Heart right ventricle (tissue), 16 donors: Measurements from ENCODE around the gene SCMH1. TPM values are rescaled to one million over a fixed set of nuclear protein-coding genes. Genes with fewer than 3 reads are reported as not detected.

ENCODE experiments used
- ATAC-seq, 8 donors: fragments of 200-7000 bp; cut with Tn5 transposase; one replicate each; pipeline ENCODE4 v1.9.1; 2020; ENCODE audit warnings: mild to moderate bottlenecking in 8 of 8, moderate library complexity in 8 of 8, moderate number of reproducible peaks in 1 of 8
- DNase-seq, 2 donors: peaks; one replicate each; pipeline ENCODE4 v3.0.0-alpha.2; 2020
- H3K27ac ChIP-seq, 10 donors: fragments of 200-600 bp; sonication (generic) in 2 of 10; one replicate each; pipeline versions ENCODE4 v1.5.0 to v1.8.0; 2020 to 2022; ENCODE audit warnings: mild to moderate bottlenecking in 3 of 10
- H3K27me3 ChIP-seq, 7 donors: fragments of 200-600 bp; one replicate each; pipeline ENCODE4 v1.8.0; 2021 to 2022; ENCODE audit warnings: mild to moderate bottlenecking in 2 of 7
- H3K36me3 ChIP-seq, 9 donors: fragments of 200-600 bp; sonication (generic) in 1 of 9; one replicate each; pipeline versions ENCODE4 v1.5.0 to v1.8.0; 2020 to 2022; ENCODE audit warnings: mild to moderate bottlenecking in 2 of 9
- H3K4me1 ChIP-seq, 9 donors: fragments of 200-600 bp; sonication (generic) in 1 of 9; one replicate each; pipeline versions ENCODE4 v1.5.0 to v1.8.0; 2020 to 2022; ENCODE audit warnings: mild to moderate bottlenecking in 4 of 9
- H3K4me3 ChIP-seq, 10 donors: fragments of 200-600 bp; sonication (generic) in 2 of 10; one replicate each; pipeline versions ENCODE4 v1.5.0 to v1.8.0; 2020 to 2022; ENCODE audit warnings: mild to moderate bottlenecking in 7 of 10, moderate library complexity in 2 of 10
- H3K9me3 ChIP-seq, 11 donors: fragments of 200-600 bp in 10 of 11; sonication (generic) in 2 of 11; one replicate each; pipeline versions ENCODE4 v1.5.0 to v1.8.0; 2013 to 2022; ENCODE audit warnings: mild to moderate bottlenecking in 2 of 11, control low read depth in 1 of 11, moderate library complexity in 1 of 11
- WGBS, 2 donors: extraction: QIAGEN DNeasy Blood & Tissue Kit; methylation state at CpG; one replicate each; pipeline ENCODE4 v1.1.7; 2013; ENCODE audit warnings: inconsistent platforms in 1 of 2; 5-methylcytosine and 5-hydroxymethylcytosine counted together
- intact Hi-C, 10 donors: fragments of 100-400 bp; cut with DNase I; formaldehyde crosslinking; loops; one replicate each; pipeline versions ENCODE4 v1.11.1 to v1.14.2; 2022
- polyA plus RNA-seq, 2 donors: library from polyadenylated mRNA; stranded (reverse); fragments of 200-250 nt; gene quantifications; one replicate each; pipeline ENCODE4 v1.2.3, GENCODE V29; 2013
- total RNA-seq, 10 donors: library from RNA; stranded (reverse); fragmentation: NEBNext Ultra II Directional in 3 of 10; extraction: Animal tissue kit (Norgen Biotek cat#: 25700) in 3 of 10; gene quantifications; one replicate each; pipeline versions ENCODE4 v1.2.1 to v1.2.4, GENCODE V29; 2021 to 2023
- TF ChIP-seq, protein P1 (sequence below), 9 donors: fragments of 200-600 bp; sonication (generic) in 2 of 9; IDR thresholded peaks; one replicate each; pipeline versions ENCODE4 v1.5.0 to v1.8.0; 2021 to 2022; ENCODE audit warnings: antibody characterized with exemption in 9 of 9, mild to moderate bottlenecking in 5 of 9, moderate library complexity in 1 of 9
- donor health status: Arrhythmogenic right ventricular cardiomyopathy.
- donor health status: ischemic (EF 13 %, LVEDD 7.1; RV severe dilation, severe dysfunction).
- donor health status: healthy with polysubstance abuse.
- donor health status: DM: no; HTN: yes; CAD: no.
- donor health status: DM: no; HTN: no; CAD: no.
- donor health status: ischemic (EF 25% LVEDD 6.9; RV normal size, moderate dysfunction).
- donor health status: ischemic (EF 25% LVEDD 5.7; RV mildly dilated, moderate dysfunction).
- donor health status: healthy.
- donor health status: DM: yes; HTN: yes; CAD: no.
- donor health status: Ischemic cardiomyopathy.
- donor health status: ischemic (EF 35%, LVEDD 5.7; RV mildly dilated, moderate dysfunction).
- donor health status: nonischemic (EF 11% LVEDD 7.7; RV severe dilation, severe dysfunction).
- donor health status: DM: yes; HTN: yes; CAD: no.
- donor health status: PGD.
- donor health status: ischemic (EF 29% LVEDD 5.4; RV normal size, mild dysfunction).
- donor health status: nonischemic (EF 23%, LVEDD 6.1; RV moderate dilation, normal function).

Gene SCMH1
- total and polyA plus RNA-seq, 12 donors, result 29.6 to 53.5 (median 43.8) TPM

GRCh38 chr1:40983286-40983685 is 258.8 kb downstream of the SCMH1 start:
- Histone ChIP-seq H3K4me3 (no peak overlapping the region), H3K27me3 (no peaks in the 10 kb centered on the region), H3K9me3 (no peaks in the 10 kb centered on the region), H3K4me1 (peaks cover 0 to 46% (median 21%) of the 10 kb centered on the region in 9 donors), H3K27ac (no peak overlapping the region), H3K36me3 (peaks cover 0 to 52% (median 0%) of the 10 kb centered on the region in 9 donors)
- TF ChIP-seq, protein P1, sequence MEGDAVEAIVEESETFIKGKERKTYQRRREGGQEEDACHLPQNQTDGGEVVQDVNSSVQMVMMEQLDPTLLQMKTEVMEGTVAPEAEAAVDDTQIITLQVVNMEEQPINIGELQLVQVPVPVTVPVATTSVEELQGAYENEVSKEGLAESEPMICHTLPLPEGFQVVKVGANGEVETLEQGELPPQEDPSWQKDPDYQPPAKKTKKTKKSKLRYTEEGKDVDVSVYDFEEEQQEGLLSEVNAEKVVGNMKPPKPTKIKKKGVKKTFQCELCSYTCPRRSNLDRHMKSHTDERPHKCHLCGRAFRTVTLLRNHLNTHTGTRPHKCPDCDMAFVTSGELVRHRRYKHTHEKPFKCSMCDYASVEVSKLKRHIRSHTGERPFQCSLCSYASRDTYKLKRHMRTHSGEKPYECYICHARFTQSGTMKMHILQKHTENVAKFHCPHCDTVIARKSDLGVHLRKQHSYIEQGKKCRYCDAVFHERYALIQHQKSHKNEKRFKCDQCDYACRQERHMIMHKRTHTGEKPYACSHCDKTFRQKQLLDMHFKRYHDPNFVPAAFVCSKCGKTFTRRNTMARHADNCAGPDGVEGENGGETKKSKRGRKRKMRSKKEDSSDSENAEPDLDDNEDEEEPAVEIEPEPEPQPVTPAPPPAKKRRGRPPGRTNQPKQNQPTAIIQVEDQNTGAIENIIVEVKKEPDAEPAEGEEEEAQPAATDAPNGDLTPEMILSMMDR (IDR thresholded peaks at IDR 0.05), result no peak
- DNase-seq (no peak), ATAC-seq (no peak)
- 88 to 95% methylated on average over 1 of the region's 1 CpG for WGBS, 2 donors
- intact Hi-C loops, result loop anchor here in 2 of 10 donors (10.0 kb wide), 2 partner anchors 122 to 132 kb away; no protein-coding TSS in a partner anchor

GRCh38 chr1:40982721-40983120 is 259.4 kb downstream of the SCMH1 start:
- DNase-seq (no peak), ATAC-seq (no peak)
- Histone ChIP-seq H3K36me3 (peaks cover 0 to 47% (median 0%) of the 10 kb centered on the region in 9 donors), H3K9me3 (no peaks in the 10 kb centered on the region), H3K27me3 (no peaks in the 10 kb centered on the region), H3K27ac (peak overlapping the region in 1 of 10 donors; percentile 22), H3K4me3 (no peak overlapping the region), H3K4me1 (peaks cover 0 to 43% (median 21%) of the 10 kb centered on the region in 9 donors)
- intact Hi-C loops, result loop anchor here in 2 of 10 donors (10.0 kb wide), 2 partner anchors 122 to 132 kb away; no protein-coding TSS in a partner anchor
- TF ChIP-seq, protein P1 (IDR thresholded peaks at IDR 0.05), result no peak
- 80 to 85% methylated on average over 1 of the region's 1 CpG for WGBS, 2 donors

DNA sequence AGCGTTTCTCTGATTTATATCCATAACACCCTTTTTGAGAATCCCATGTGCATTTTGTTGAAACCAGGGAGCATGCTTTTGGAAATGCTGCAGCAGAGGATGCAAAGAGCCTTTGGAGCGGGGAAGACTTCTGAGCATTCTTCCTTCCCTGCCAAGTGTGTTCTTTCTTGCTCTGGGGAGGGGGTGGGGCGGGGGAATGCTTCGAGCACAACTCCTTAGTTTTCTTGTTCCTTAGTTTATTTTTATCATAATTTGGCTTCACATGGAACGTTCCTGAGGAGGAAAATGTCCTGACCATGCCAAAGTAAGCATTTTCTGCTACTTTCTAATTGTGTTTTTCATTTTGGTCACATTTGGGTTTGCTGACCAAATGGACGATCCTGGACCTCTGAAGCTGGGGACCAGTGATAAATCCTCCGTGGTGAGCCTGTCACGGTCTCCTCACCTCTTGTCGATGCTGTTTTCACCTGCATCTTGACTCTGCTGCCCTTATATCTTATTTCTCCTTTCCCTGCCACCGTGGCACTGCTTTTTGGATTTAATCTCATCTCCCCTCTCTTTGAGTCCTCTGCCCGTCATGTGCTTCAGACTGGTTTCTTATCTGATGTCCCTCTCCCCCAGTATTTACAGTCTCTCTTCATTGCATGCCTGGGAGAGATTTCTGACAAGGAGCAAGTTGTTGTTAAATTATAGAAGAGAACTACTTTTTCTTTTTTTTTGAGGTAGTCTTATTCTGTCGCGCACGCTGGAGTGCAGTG is 260.2 kb downstream of the SCMH1 start:
- peak overlapping the region in 2 of 10 donors; percentile 13 to 21 for H3K4me3 ChIP-seq
- ATAC-seq, result peak in 1 of 8 donors; percentile 5
- DNase-seq, result no peak
- intact Hi-C loops, result loop anchor here in 2 of 10 donors (10.0 kb wide), 2 partner anchors 123 to 133 kb away; no protein-coding TSS in a partner anchor
- peak overlapping the region in 2 of 10 donors; percentile 22 to 26 for H3K27ac ChIP-seq
- H3K36me3 ChIP-seq, result peaks cover 0 to 38% (median 0%) of the 10 kb centered on the region in 9 donors
- no peaks in the 10 kb centered on the region for H3K27me3 ChIP-seq
- TF ChIP-seq, protein P1 (IDR thresholded peaks at IDR 0.05), result no peak
- peaks cover 0 to 35% (median 21%) of the 10 kb centered on the region in 9 donors for H3K4me1 ChIP-seq
- WGBS, 2 donors, result 61 to 65% methylated on average over 14 of the region's 14 CpGs
- no peaks in the 10 kb centered on the region for H3K9me3 ChIP-seq

DNA sequence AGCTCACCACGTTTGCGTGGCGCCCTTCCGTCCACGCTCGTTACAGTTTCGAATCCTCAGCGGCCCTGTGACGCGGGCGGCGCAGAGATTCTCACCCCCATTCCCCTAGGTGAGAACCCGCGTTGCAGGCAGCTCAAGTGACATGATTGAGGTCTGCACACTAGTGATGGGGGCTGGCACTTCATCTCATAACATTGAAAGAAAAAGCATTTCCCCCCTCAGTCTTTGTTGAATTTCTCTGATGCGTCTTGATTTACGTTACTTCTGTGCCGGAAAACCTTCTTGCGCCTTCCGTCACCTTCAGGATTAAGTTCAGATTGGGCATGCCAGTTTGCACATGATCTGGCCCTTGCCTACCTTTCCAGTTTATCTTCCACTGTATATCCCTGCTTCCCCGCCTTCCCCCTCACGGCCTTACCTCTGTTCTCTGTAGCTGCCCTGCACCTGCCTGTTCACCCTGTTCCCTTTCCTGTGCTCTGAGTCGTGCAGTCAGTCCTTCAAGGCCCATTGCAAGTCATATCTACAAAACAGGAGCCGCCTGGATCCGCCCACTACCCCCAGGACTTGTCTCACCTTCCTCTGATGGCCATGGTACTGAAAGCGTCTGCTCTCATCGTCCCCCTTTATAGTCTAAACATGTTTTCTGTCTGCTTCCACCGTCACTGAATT is 261.5 kb downstream of the SCMH1 start:
- peaks cover 0 to 25% (median 0%) of the 10 kb centered on the region in 9 donors for H3K36me3 ChIP-seq
- peak overlapping the region; percentile 79 to 94 (median 89) for H3K27ac ChIP-seq
- no peaks in the 10 kb centered on the region for H3K27me3 ChIP-seq
- intact Hi-C loops, result loop anchor here in 2 of 10 donors (10.0 kb wide), 2 partner anchors 124 to 134 kb away; no protein-coding TSS in a partner anchor
- peaks cover 0 to 32% (median 20%) of the 10 kb centered on the region in 9 donors for H3K4me1 ChIP-seq
- H3K4me3 ChIP-seq, result peak overlapping the region in 9 of 10 donors; percentile 67 to 91 (median 72)
- no peaks in the 10 kb centered on the region for H3K9me3 ChIP-seq
- ATAC-seq, result no peak
- peak in 1 of 2 donors; percentile 18 for DNase-seq
- TF ChIP-seq, protein P1 (IDR thresholded peaks at IDR 0.05), result no peak
- 35 to 45% methylated on average over 26 to 27 of the region's 27 CpGs for WGBS, 2 donors
